ENCODE results near the gene AFMID.

AFMID gene

DNA sequence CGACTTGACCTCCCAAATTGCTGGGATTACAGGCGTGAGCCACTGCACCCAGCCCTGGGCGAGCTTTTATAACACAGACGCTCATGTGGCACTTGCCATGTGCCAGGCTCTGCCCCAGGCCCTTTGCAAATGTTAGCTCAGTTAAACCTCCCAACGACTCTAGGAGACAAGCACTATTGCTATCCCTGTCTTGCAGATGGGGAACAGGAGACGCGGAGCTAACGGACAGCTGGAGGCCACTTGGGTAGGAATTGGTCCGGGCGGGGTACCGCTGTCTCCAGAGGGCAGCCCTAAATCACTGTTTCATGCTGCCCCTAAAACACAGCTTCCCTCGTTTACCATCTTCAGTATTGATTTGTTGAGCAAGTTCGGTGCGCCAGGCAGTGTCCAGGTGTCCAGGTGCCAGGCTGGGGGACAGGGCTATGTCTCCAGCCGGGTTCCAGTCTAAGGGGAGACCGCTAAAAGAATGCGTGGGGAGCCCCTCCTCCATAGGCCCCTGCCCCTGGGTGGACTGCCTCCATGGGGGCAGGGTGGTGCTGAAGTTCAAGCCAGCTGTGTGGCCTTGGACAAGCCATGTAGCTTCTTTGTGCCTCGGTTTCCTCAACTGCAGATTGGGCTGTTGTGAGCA lies 68.0 kb downstream of the AFMID start:
- no peak for DNase-seq (ENCODE audit: low read depth)

DNA sequence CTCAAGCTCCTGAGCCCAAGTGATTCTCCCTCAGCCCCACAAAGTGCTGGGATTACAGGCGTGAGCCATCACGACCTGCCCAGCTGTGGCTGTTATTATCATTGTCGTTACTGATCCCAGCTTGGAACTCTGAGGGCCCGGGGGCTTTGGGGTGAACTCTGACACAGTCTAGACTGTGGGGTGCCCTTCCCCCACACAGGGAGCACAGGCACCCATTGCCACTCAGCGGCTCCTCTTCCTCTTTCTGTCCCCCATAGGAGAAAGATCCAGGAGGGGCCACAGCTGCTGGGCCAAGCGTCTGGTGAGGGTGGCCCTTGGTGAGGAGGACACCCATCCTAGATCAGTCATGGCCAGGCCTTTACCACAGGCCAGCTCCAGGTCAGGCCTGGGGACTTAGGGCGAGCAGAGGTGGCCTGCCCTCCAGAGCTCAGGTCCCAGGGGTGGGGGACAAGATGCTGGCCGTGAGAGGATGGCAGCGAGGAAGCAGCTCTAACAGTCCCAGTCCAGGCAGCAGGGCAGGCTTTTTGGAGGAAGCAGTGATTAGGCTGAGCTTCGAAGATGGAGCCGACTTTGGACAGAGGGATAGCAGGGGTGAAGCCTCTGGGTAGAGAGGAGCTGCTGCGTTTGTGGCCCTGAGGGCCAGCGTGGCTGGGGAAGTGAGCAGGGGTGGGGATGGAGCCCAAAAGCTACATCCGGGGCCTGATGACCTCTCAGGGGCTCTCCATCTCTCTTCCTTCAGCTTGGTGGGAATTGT lies 69.0 kb downstream of the AFMID start:
- no peak for DNase-seq (ENCODE audit: low read depth)

DNA sequence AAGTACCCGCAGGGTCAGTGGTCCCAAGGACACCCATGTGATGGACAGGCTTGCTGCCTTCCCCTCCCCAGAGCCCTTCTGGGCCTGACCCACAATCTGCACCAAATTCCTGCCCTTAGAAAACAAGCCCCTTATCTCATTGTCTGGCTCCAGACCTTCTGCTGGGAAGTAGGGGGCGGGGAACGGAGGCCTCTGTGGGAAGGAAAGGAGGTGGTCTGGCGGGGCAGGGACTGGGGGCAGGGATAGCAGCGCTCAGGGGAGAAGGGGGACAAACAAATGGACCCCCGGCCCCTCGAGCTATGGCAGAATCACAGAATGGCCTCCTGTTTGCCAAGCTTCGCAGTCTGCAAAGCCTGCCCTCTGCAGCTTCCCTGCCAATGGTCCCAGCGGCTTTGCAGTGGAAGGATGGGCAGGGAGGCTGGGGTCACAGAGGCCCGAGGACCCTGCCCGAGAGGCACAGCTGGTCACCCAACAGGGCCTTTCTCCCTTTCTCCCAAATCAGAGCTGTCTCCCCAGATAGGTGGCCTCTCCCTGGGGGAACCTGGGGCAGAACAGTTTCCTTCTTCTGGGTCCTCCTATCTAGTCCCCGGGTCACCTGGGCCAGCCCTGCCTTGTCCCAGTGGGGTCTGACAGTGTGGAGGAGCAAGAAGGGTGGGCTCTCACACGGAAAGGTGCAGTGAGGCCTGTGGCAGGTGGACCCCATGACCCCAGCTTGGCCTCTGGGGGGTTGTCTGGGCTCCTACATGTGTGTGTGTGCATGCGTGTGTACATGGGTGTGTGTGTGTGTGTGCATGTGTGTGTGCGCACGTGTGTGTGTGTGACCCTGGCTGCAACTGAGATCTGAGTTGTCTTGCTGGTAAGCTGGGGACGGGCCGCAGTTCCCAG lies 69.8 kb downstream of the AFMID start:
- DNase-seq (ENCODE audit: low read depth), result no peak

All from ELR (cell line).